NCI-H2081 treated with DMSO at 0.1 percent for 48 hours (cell line): ENCODE measurements around the gene ALAS2.
"Not testable (repeated sequence)": the region's sequence is repeated elsewhere in the genome, so short reads cannot be mapped to it uniquely, and the experiment has no call there.

Experiments used
- DNase-seq: peaks from one replicate; lab custom pipeline; 2025; lab: John Stamatoyannopoulos, UW

Gene ALAS2

GRCh38 chrX:55005256-55005655, 25.5 kb downstream of the ALAS2 start:
- DNase-seq: no peak

GRCh38 chrX:55004231-55004630, 26.5 kb downstream of the ALAS2 start:
- no peak for DNase-seq

- DNase-seq: peak; percentile 76
Observed at GRCh38 chrX:54999717-55000598, 30.8 kb downstream of the ALAS2 start, which contains the start of gene APEX2. APEX2 (plus strand) TSS chrX:55000363; CDS start chrX:55000423, 60 bp downstream.

DNA sequence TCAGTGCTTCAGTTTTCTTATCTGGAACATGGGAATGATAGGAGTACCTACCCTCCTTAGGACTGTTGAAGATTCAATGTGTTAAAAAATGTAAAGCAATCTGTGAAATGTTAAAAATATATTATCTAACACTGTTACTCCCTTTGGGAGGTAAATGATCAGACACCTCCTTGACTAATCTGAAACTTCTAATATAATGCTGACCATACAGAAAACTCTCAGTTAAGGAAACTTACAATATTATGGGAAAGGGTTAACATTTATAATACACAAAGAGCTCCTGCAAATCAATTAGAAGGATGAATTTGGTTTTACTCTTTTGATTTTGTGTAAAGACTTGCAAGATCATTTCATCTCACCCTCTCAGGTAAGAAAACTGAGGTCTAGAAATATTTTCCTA, 35.2 kb downstream of the ALAS2 start:
- no peak for DNase-seq

DNA sequence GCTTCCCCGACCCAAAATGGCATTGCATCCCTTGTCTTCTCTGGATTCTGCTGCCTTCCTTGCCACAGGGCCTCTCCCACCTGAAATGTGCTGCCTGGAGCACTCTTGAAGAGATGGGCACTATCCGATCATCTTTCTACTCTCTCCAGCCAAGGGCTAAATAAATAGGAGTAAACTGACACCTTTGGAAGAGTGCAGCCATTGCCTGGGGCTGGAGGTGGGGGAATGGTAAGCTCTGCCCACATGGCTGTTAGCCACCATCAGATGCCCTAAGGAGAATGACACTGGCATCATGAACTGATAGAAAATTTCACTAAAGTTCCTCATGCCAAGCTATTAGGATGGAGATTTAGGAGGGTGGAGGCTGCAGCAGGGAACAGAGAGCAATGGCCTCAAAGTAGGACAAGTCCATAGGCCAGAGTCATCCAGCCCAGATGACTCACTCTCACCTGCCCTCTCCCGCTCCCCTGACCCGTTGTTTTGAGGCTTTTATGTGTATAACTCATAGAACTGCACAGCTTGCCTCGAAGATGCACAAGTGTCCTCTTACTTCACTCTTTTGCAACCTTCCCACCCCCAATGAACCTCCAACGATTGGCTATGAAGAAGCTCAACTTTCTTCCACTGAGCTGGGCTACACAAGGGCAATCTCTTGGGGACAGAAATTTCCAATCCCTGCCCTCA, 36.0 kb downstream of the ALAS2 start:
- no peak for DNase-seq

DNA sequence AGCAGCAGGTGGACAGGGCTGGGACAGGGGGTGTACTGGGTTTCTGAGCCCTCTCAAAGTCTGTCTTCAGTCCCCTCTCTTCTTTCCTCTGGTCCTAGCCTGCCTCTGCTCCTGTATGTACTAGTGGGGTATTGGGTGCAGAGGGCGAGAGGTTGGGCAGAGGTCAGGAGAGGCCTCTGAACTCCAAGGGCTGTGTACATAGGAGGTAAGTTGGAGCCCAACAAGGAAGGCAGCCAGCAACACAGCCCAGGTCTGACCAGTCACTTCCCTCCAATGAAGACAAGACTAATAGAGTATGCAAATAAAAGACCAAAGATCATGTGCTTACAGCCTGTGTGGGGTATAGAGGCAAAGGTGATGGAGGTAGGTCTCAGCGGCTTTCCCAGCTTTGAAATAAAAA, 36.7 kb downstream of the ALAS2 start, which contains the start of gene PFKFB1:
PFKFB1 (minus strand) TSS at position 90 of the 400 bp plus-strand sequence. CDS start 181 bp downstream, outside the sequence.
- DNase-seq: no peak

- DNase-seq: no peak
Observed at GRCh38 chrX:54992911-54993622, 37.7 kb downstream of the ALAS2 start.

- DNase-seq: no peak
Observed at GRCh38 chrX:54991706-54992105, 39.1 kb downstream of the ALAS2 start.

DNA sequence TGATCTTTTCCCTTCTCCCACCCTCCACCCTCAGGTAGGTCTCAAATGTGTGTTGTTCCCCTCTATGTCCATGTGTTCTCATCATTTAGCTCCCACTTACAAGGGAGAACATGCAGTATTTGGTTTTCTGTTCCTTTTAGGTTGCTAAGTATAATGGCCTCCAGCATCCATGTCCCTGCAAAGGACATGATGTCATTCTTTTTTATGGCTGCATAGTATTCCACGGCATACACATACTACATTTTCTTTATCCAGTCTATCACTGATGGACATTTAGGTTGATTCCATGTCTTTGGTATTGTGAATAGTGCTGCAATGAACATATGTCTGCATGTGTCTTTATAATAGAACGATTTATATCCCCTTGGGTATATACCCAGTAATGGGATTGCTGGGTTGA, 47.5 kb downstream of the ALAS2 start:
- not testable (repeated sequence) for DNase-seq

DNA sequence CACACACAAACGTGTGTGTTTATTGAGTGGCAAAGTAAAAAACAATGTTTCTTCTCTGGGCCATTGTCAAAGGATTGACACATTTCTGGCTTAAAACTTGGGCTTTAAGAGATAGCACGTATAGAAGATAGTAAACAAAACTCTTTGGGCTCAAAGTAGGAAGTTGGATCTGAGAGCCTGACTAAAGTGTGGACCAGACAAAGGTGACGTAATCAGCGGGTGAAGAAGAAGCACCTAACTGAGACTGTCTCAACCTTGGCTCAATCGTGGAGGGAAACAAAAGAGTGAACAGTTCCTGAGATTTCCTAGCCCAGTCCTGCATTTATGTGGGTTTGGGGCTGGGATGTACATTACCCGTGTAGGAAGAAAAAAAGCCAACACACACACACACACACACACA, 50.4 kb downstream of the ALAS2 start:
- no peak for DNase-seq

GRCh38 chrX:54979432-54979831, 51.3 kb downstream of the ALAS2 start:
- DNase-seq: no peak

DNA sequence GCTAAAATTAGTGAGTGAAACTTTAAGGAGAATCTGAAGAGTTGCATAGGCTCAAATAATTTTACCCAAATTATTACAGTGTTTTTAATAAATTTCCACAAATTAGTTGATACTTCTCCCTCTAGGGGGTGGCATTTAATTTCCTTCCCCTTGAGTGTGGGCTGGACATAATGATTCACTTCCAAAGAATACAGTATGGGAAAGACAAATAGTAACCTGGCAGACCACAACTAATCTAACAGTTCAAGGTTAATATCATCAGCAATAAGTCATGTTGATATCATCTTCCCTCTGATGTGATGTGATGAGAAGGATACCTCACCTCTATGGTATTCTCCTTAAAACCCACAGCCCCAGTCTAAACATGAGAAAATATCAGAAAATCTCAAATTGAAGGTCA, 52.3 kb downstream of the ALAS2 start:
- no peak for DNase-seq

- DNase-seq: no peak
Observed at GRCh38 chrX:54977387-54977786, 53.4 kb downstream of the ALAS2 start.

DNA sequence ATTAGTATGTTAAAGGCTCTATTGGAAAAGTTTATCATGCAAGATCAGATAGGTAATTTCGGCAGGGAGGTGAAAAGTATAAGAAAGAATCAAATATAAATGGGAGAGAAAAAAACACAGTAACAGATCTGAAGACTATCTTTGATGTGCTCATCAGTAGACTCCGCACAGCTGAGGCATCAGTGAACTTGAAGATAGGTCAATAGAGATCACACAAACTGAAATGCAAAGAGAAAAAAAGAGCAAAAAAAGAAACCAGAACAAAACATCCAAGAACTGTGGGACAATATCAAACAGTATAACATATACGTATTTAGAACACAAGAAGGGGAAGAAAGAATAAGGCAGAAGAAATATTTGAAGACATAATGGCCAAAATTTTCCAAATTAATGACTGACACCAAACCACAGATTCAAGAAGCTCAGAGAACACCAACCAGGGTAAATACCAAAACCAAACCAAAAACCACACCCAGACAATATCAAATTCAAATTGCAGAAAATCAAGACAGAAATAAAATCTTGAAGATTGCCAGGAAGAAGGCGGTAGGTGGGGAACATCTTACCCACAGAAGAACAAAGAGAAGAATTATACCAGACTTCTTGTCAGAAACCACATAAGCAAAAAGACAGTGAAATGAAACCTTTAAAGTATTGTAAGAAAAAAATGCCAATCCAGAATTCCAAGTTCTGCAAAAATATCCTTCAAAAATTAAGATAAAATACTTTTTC, 65.8 kb downstream of the ALAS2 start:
- DNase-seq: no peak

- no peak for DNase-seq
Observed at GRCh38 chrX:54961750-54962149, 69.0 kb downstream of the ALAS2 start.
